ENCODE results near the gene ARHGAP31. TPM values are rescaled to one million over a fixed set of nuclear protein-coding genes. Genes with fewer than 3 reads are reported as not detected.
"Not testable (repeated sequence)": the region's sequence is repeated elsewhere in the genome, so short reads cannot be mapped to it uniquely, and the experiment has no call there.

The ARHGAP31 gene
- total RNA-seq, 1 donor from 2014 or later = 114 TPM

DNA sequence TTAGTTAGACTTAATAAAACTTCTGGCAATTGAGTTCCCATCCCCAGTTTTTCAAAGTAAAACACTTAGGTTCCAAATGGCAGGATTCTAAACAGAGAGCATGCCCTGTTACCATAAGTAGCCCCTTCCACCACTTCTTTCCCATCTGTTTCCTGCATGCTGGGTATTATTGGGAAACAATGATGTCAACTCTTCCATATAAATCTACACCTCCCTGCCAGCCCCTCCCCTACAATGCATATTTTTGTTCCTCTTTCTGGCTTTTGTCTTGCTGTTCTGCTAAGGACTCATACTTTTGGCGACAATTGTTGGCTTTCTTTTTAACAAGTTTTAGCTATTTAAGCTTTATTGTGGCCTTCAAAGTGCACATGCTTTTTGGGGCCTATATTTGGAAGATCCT lies 11.1 kb downstream of the ARHGAP31 start:
- H3K4me1 Mint-ChIP-seq (ENCODE audit: unreplicated experiment) = peaks cover 75% of the 10 kb centered on the region
- H3K36me3 Mint-ChIP-seq (ENCODE audit: low read depth, unreplicated experiment) = peaks cover 51% of the 10 kb centered on the region
- no peak for DNase-seq (ENCODE audit: low spot score)
- peak overlapping the region; percentile 94 for H3K27ac Mint-ChIP-seq (ENCODE audit: unreplicated experiment)
- no peaks in the 10 kb centered on the region for H3K9me3 Mint-ChIP-seq (ENCODE audit: unreplicated experiment)
- no peak for TF ChIP-seq CTCF (IDR thresholded peaks at IDR 0.05; ENCODE audit: unreplicated experiment)
- H3K4me3 Mint-ChIP-seq (ENCODE audit: unreplicated experiment) = peak overlapping the region; percentile 47
- peaks cover 5% of the 10 kb centered on the region for H3K27me3 Mint-ChIP-seq (ENCODE audit: unreplicated experiment)

DNA sequence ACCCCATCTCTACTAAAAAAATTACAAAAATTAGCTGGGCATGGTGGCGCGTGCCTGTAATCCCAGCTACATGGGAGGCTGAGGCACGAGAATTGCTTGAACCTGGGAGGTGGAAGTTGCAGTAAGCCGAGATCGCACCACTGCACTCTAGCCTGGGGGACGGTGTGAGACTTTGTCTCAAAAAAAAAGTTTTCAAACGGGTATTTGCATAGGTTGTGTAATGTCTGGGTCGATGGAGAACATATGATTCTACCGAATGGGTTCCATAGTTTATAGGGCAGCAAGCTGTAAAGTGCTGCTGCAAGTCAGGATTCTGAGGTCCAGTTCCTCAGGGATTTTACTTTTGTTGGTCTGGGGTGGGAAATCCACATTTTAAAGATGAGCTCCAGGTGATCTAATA lies 12.2 kb downstream of the ARHGAP31 start:
- H3K27me3 Mint-ChIP-seq (ENCODE audit: unreplicated experiment); DNase-seq (ENCODE audit: low spot score); H3K9me3 Mint-ChIP-seq (ENCODE audit: unreplicated experiment); H3K4me3 Mint-ChIP-seq (ENCODE audit: unreplicated experiment): not testable (repeated sequence)
- Mint-ChIP-seq H3K36me3 (ENCODE audit: low read depth, unreplicated experiment) (peaks cover 61% of the 10 kb centered on the region), H3K27ac (ENCODE audit: unreplicated experiment) (peak overlapping the region; percentile 3), H3K4me1 (ENCODE audit: unreplicated experiment) (peaks cover 82% of the 10 kb centered on the region)

DNA sequence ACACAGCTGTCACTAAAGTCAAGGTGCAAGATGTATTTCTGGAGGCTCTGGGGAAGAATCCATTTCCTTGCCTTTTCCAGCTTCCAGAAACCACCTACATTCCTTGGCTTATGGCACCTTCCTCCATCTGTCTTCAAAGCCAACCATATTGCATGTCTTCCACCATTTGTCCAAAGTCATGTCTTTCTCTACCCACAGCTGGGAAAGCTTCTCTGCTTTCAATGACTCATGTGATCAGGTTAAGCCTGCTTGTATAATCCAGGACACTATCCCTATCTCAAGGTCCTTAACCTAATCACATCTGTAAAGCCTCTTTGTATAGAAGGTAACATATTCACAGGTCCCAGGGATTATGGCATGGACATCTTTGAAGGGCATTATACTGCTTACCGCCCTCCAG lies 14.2 kb downstream of the ARHGAP31 start:
- H3K4me1 Mint-ChIP-seq (ENCODE audit: unreplicated experiment) = peaks cover 72% of the 10 kb centered on the region
- TF ChIP-seq CTCF (IDR thresholded peaks at IDR 0.05; ENCODE audit: unreplicated experiment) = no peak
- H3K9me3 Mint-ChIP-seq (ENCODE audit: unreplicated experiment) = no peaks in the 10 kb centered on the region
- H3K27ac Mint-ChIP-seq (ENCODE audit: unreplicated experiment) = no peak overlapping the region
- no peak for DNase-seq (ENCODE audit: low spot score)
- peaks cover 12% of the 10 kb centered on the region for H3K27me3 Mint-ChIP-seq (ENCODE audit: unreplicated experiment)
- H3K4me3 Mint-ChIP-seq (ENCODE audit: unreplicated experiment) = peak overlapping the region; percentile 31
- H3K36me3 Mint-ChIP-seq (ENCODE audit: low read depth, unreplicated experiment) = peaks cover 57% of the 10 kb centered on the region

DNA sequence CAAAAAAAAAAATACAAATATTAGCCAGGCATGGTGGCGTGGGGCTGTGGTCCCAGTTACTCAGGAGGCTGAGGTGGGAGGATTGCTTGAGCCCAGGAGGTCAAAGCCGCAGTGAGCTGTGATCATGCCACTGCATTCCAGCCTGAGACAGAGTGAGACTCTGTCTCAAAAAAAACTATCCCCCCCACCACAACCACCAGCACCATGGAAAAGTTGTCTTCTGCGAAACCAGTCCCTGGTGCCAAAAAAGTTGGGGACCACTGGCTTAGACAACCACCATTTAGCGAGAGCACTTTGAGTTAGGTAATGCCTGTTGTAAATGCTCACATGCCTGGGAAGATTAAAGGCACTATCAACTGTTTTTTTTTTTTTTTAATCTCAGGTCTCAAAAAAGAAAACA lies 15.4 kb downstream of the ARHGAP31 start:
- Mint-ChIP-seq H3K4me3 (ENCODE audit: unreplicated experiment) (peak overlapping the region; percentile 43), H3K27me3 (ENCODE audit: unreplicated experiment) (peaks cover 8% of the 10 kb centered on the region), H3K9me3 (ENCODE audit: unreplicated experiment) (no peaks in the 10 kb centered on the region), H3K36me3 (ENCODE audit: low read depth, unreplicated experiment) (peaks cover 62% of the 10 kb centered on the region), H3K4me1 (ENCODE audit: unreplicated experiment) (peaks cover 71% of the 10 kb centered on the region), H3K27ac (ENCODE audit: unreplicated experiment) (peak overlapping the region; percentile 76)
- no peak for DNase-seq (ENCODE audit: low spot score)
- no peak for TF ChIP-seq CTCF (IDR thresholded peaks at IDR 0.05; ENCODE audit: unreplicated experiment)

- TF ChIP-seq CTCF (IDR thresholded peaks at IDR 0.05; ENCODE audit: unreplicated experiment) = no peak
- Mint-ChIP-seq H3K9me3 (ENCODE audit: unreplicated experiment) (no peaks in the 10 kb centered on the region), H3K27me3 (ENCODE audit: unreplicated experiment) (peaks cover 8% of the 10 kb centered on the region), H3K4me1 (ENCODE audit: unreplicated experiment) (peaks cover 71% of the 10 kb centered on the region), H3K36me3 (ENCODE audit: low read depth, unreplicated experiment) (peaks cover 61% of the 10 kb centered on the region), H3K4me3 (ENCODE audit: unreplicated experiment) (peak overlapping the region; percentile 43), H3K27ac (ENCODE audit: unreplicated experiment) (peak overlapping the region; percentile 76)
- DNase-seq (ENCODE audit: low spot score) = no peak
Observed at GRCh38 chr3:119310071-119310470, 15.9 kb downstream of the ARHGAP31 start.

Data from endothelial cell (in vitro differentiated cells).